Neural cell (in vitro differentiated cells): ENCODE results near the gene GPR142. TPM values are rescaled to one million over a fixed set of nuclear protein-coding genes. Genes with fewer than 3 reads are reported as not detected.

Source experiments
- H2AFZ ChIP-seq: fragments of 200-600, 300-800 bp; sonication (generic), shearing (Covaris generic); 2 replicates; pipeline ENCODE4 v1.6.0; 2014; ENCODE audit warnings: low read depth, mild to moderate bottlenecking, antibody characterized with exemption, low read length, moderate library complexity
- H3F3A ChIP-seq: fragments of 200-600 bp; shearing (Covaris generic); 2 replicates; pipeline ENCODE4 v1.6.1; 2016; ENCODE audit warnings: mild to moderate bottlenecking, moderate library complexity, mixed read lengths, antibody characterized with exemption, low read length; ENCODE audit not compliant: insufficient read depth, poor library complexity, severe bottlenecking
- H3K27ac ChIP-seq: fragments of 200-600, 300-800 bp; sonication (generic), shearing (Covaris generic); 2 replicates; pipeline ENCODE4 v1.5.1; 2014; ENCODE audit warnings: mild to moderate bottlenecking, low read length, moderate library complexity
- H3K27me3 ChIP-seq: fragments of 300-800, 200-600 bp; sonication (generic), shearing (Covaris generic); 2 replicates; pipeline ENCODE4 v1.6.0; 2014; ENCODE audit warnings: mild to moderate bottlenecking, low read depth, low read length, moderate library complexity; ENCODE audit not compliant: insufficient read depth
- H3K36me3 ChIP-seq: fragments of 300-800, 200-600 bp; sonication (generic), shearing (Covaris generic); 2 replicates; pipeline ENCODE4 v1.5.1; 2014; ENCODE audit warnings: mild to moderate bottlenecking, antibody characterized with exemption, low read length, moderate library complexity; ENCODE audit not compliant: insufficient read depth
- H3K4me2 ChIP-seq: fragments of 300-800, 200-600 bp; sonication (generic), shearing (Covaris generic); 2 replicates; pipeline ENCODE4 v1.6.0; 2014; ENCODE audit warnings: mild to moderate bottlenecking, low read length
- H3K4me3 ChIP-seq: fragments of 300-800, 200-600 bp; sonication (generic), shearing (Covaris generic); 2 replicates; pipeline ENCODE4 v1.5.1; 2014; ENCODE audit warnings: mild to moderate bottlenecking, low read length, moderate library complexity
- H3K79me2 ChIP-seq: fragments of 200-600 bp; shearing (Covaris generic); replicated peaks from 2 replicates; pipeline ENCODE4 v1.6.0; 2014; ENCODE audit warnings: mild to moderate bottlenecking, low read length, moderate library complexity; ENCODE audit not compliant: insufficient read depth
- H3K9ac ChIP-seq: fragments of 300-800, 200-600 bp; sonication (generic), shearing (Covaris generic); 2 replicates; pipeline ENCODE4 v1.6.1; 2016; ENCODE audit warnings: mild to moderate bottlenecking, low read length, mixed read lengths
- H3K9me2 ChIP-seq: fragments of 200-600 bp; shearing (Covaris generic); 2 replicates; pipeline ENCODE4 v1.6.1; 2016; ENCODE audit warnings: mild to moderate bottlenecking, low read length, mixed read lengths; ENCODE audit not compliant: insufficient read depth
- H3K9me3 ChIP-seq: fragments of 200-600, 300-800 bp; sonication (generic), shearing (Covaris generic); 2 replicates; pipeline ENCODE4 v1.6.1; 2016; ENCODE audit warnings: mild to moderate bottlenecking, mixed run types, low read length, moderate library complexity, mixed read lengths
- H4K20me1 ChIP-seq: fragments of 200-600 bp; shearing (Covaris generic); 2 replicates; pipeline ENCODE4 v1.6.1; 2016; ENCODE audit warnings: mild to moderate bottlenecking, mixed run types; ENCODE audit not compliant: insufficient read depth
- EP300 ChIP-seq: fragments of 450-650 bp; conservative IDR thresholded peaks from 2 replicates; pipeline ENCODE4 v1.6.1; 2014; ENCODE audit warnings: antibody characterized with exemption, mild to moderate bottlenecking, moderate library complexity; ENCODE audit not compliant: poor library complexity, severe bottlenecking
- EZH2 ChIP-seq: fragments of 200-600, 300-800 bp; shearing (Covaris generic), sonication (generic); IDR thresholded peaks from 2 replicates; pipeline ENCODE4 v1.6.1; 2014; ENCODE audit warnings: antibody characterized with exemption, low read length, borderline replicate concordance, mild to moderate bottlenecking; ENCODE audit not compliant: insufficient read depth, poor library complexity, severe bottlenecking
- MXI1 ChIP-seq: fragments of 450-650 bp; conservative IDR thresholded peaks from 2 replicates; pipeline ENCODE4 v1.6.1; 2014; ENCODE audit warnings: antibody characterized with exemption, mild to moderate bottlenecking; ENCODE audit not compliant: poor library complexity, severe bottlenecking
- POLR2AphosphoS5 ChIP-seq: IDR thresholded peaks from 2 replicates; pipeline ENCODE4 v1.6.1; 2012
- RAD21 ChIP-seq: fragments of 450-650 bp; conservative IDR thresholded peaks from 2 replicates; pipeline ENCODE4 v1.6.1; 2014; ENCODE audit warnings: antibody characterized with exemption, mild to moderate bottlenecking, moderate library complexity
- SMC3 ChIP-seq: fragments of 450-650 bp; conservative IDR thresholded peaks from 2 replicates; pipeline ENCODE4 v1.6.1; 2014; ENCODE audit warnings: antibody characterized with exemption, mild to moderate bottlenecking, moderate library complexity; ENCODE audit not compliant: poor library complexity
- TAF1 ChIP-seq: IDR thresholded peaks from 2 replicates; pipeline ENCODE4 v1.6.1; 2012; ENCODE audit warnings: low read depth
- polyA minus RNA-seq: library from RNA; depleted of rRNA, polyadenylated mRNA; stranded (reverse); fragments of >200 nt; gene quantifications from 2 replicates; pipeline ENCODE4 v1.2.3, GENCODE V29; 2014
- polyA plus RNA-seq: library from polyadenylated mRNA; depleted of rRNA; stranded (reverse); fragments of >200 nt; gene quantifications from 2 replicates; pipeline ENCODE4 v1.2.3, GENCODE V29; 2014
- TF ChIP-seq, protein P1 (sequence below): IDR thresholded peaks from 2 replicates; pipeline ENCODE4 v1.6.1; 2012; ENCODE audit warnings: borderline replicate concordance
- TF ChIP-seq, protein P2 (sequence below): fragments of 450-650 bp; IDR thresholded peaks from 2 replicates; pipeline ENCODE4 v1.5.1; 2014; ENCODE audit warnings: antibody characterized with exemption, mild to moderate bottlenecking, moderate library complexity; ENCODE audit not compliant: poor library complexity, severe bottlenecking

The GPR142 gene, protein sequence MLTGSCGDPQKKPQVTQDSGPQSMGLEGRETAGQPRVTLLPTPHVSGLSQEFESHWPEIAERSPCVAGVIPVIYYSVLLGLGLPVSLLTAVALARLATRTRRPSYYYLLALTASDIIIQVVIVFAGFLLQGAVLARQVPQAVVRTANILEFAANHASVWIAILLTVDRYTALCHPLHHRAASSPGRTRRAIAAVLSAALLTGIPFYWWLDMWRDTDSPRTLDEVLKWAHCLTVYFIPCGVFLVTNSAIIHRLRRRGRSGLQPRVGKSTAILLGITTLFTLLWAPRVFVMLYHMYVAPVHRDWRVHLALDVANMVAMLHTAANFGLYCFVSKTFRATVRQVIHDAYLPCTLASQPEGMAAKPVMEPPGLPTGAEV
- polyA plus RNA-seq (not detected in 2 replicates), polyA minus RNA-seq (not detected in 2 replicates)

DNA sequence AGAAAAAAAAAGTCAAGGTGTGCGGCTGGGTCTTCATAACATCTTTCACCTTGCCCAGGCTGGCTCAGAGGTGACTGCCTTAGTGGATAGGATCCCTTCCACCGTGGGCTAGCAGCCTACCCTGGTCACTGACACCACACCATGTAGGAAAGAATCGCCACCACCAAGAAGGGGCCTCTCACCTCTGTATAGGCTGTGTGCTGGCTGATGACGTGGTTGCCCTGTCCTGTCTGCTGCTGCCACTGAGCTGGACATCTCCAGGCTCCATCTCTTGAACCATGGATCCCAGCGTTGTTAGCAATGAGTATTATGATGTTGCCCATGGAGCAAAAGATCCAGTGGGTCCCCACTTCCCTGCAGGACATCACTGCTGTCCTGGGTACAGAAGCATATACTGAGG, at the start of gene GPR142:
GPR142 (plus strand) TSS at position 301 of the 400 bp plus-strand sequence. CDS start 2,035 bp downstream, outside the sequence.
- no peaks in the 10 kb centered on the region for H4K20me1 ChIP-seq
- H2AFZ ChIP-seq, result no peak within 1 kb of the TSS
- no peaks in the 10 kb centered on the region for H3F3A ChIP-seq
- no peaks in the 10 kb centered on the region for H3K79me2 ChIP-seq
- H3K36me3 ChIP-seq, result no peaks in the 10 kb centered on the region
- no peak for TF ChIP-seq EP300
- TF ChIP-seq RAD21, result no peak
- TF ChIP-seq, protein P1, sequence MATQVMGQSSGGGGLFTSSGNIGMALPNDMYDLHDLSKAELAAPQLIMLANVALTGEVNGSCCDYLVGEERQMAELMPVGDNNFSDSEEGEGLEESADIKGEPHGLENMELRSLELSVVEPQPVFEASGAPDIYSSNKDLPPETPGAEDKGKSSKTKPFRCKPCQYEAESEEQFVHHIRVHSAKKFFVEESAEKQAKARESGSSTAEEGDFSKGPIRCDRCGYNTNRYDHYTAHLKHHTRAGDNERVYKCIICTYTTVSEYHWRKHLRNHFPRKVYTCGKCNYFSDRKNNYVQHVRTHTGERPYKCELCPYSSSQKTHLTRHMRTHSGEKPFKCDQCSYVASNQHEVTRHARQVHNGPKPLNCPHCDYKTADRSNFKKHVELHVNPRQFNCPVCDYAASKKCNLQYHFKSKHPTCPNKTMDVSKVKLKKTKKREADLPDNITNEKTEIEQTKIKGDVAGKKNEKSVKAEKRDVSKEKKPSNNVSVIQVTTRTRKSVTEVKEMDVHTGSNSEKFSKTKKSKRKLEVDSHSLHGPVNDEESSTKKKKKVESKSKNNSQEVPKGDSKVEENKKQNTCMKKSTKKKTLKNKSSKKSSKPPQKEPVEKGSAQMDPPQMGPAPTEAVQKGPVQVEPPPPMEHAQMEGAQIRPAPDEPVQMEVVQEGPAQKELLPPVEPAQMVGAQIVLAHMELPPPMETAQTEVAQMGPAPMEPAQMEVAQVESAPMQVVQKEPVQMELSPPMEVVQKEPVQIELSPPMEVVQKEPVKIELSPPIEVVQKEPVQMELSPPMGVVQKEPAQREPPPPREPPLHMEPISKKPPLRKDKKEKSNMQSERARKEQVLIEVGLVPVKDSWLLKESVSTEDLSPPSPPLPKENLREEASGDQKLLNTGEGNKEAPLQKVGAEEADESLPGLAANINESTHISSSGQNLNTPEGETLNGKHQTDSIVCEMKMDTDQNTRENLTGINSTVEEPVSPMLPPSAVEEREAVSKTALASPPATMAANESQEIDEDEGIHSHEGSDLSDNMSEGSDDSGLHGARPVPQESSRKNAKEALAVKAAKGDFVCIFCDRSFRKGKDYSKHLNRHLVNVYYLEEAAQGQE, result no peak
- TF ChIP-seq TAF1, result no peak
- TF ChIP-seq MXI1, result no peak
- TF ChIP-seq EZH2, result no peak
- no peak for TF ChIP-seq SMC3
- no peak for TF ChIP-seq POLR2AphosphoS5
- H3K27ac ChIP-seq, result no peak within 1 kb of the TSS
- no peaks in the 10 kb centered on the region for H3K27me3 ChIP-seq
- no peak within 1 kb of the TSS for H3K4me2 ChIP-seq
- H3K9me3 ChIP-seq, result no peaks in the 10 kb centered on the region
- H3K9me2 ChIP-seq, result no peaks in the 10 kb centered on the region
- H3K4me3 ChIP-seq, result no peak within 1 kb of the TSS
- no peak within 1 kb of the TSS for H3K9ac ChIP-seq

DNA sequence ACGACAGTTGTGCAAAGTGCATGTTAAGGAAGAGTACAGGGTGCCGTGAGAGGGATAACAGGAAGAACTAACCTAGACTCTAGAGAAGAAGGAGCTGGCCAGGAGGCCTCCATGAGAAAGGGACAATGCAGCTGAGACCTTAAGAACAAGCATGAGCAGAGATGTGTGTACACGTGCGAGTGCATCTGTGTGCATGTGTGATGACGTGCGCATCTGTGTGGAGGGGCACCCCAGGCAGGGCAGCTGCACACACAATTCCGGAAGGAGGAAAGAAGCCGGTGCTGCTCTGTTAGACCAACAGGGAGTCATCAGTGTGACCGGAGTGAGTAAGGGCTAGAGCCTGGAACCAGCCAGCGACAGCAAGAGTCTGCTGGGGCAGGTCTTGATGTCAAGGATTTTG, 48.9 kb upstream of the GPR142 start:
- no peak overlapping the region for H3K4me3 ChIP-seq
- no peaks in the 10 kb centered on the region for H3K79me2 ChIP-seq
- no peaks in the 10 kb centered on the region for H4K20me1 ChIP-seq
- H3K27ac ChIP-seq, result no peak overlapping the region
- H3K27me3 ChIP-seq, result no peaks in the 10 kb centered on the region
- TF ChIP-seq, protein P2, sequence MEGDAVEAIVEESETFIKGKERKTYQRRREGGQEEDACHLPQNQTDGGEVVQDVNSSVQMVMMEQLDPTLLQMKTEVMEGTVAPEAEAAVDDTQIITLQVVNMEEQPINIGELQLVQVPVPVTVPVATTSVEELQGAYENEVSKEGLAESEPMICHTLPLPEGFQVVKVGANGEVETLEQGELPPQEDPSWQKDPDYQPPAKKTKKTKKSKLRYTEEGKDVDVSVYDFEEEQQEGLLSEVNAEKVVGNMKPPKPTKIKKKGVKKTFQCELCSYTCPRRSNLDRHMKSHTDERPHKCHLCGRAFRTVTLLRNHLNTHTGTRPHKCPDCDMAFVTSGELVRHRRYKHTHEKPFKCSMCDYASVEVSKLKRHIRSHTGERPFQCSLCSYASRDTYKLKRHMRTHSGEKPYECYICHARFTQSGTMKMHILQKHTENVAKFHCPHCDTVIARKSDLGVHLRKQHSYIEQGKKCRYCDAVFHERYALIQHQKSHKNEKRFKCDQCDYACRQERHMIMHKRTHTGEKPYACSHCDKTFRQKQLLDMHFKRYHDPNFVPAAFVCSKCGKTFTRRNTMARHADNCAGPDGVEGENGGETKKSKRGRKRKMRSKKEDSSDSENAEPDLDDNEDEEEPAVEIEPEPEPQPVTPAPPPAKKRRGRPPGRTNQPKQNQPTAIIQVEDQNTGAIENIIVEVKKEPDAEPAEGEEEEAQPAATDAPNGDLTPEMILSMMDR, result no peak
- H3K9me2 ChIP-seq, result no peaks in the 10 kb centered on the region
- H3F3A ChIP-seq, result no peaks in the 10 kb centered on the region
- no peak overlapping the region for H2AFZ ChIP-seq
- H3K36me3 ChIP-seq, result no peaks in the 10 kb centered on the region
- no peaks in the 10 kb centered on the region for H3K9me3 ChIP-seq
- H3K9ac ChIP-seq, result no peak overlapping the region
- H3K4me2 ChIP-seq, result no peak overlapping the region
